HEK293 (cell line): Measurements from ENCODE around the gene TNPO3.

Experiments
- BCL11A ChIP-seq: fragments of 450-650 bp; formaldehyde crosslinking; IDR thresholded peaks from 2 replicates; pipeline ENCODE4 v1.5.1; 2016; ENCODE audit warnings: low read depth, missing biosample characterization, missing genetic modification characterization
- GLIS2 ChIP-seq: fragments of 450-650 bp; formaldehyde crosslinking; IDR thresholded peaks from 2 replicates; pipeline ENCODE4 v1.5.1; 2016; ENCODE audit warnings: missing biosample characterization, missing genetic modification characterization
- ZBTB7A ChIP-seq: fragments of 450-650 bp; formaldehyde crosslinking; IDR thresholded peaks from 2 replicates; pipeline ENCODE4 v1.5.1; 2016; ENCODE audit warnings: low read depth, missing biosample characterization, missing genetic modification characterization
- ZNF274 ChIP-seq, 2 experiments: fragments of 200-500 bp in 1 of 2; fragments of 450-650 bp in 1 of 2; sonication (Bioruptor generic) in 1 of 2; formaldehyde crosslinking in 1 of 2; IDR thresholded peaks; 2 replicates each; pipeline versions ENCODE4 v1.5.1 to v1.6.1; 2014 to 2016; ENCODE audit warnings: borderline replicate concordance in 1 of 2, inconsistent platforms in 1 of 2, low read length in 1 of 2, missing biosample characterization in 1 of 2, missing genetic modification characterization in 1 of 2
- ZNF544 ChIP-seq: fragments of 450-650 bp; formaldehyde crosslinking; IDR thresholded peaks from 2 replicates; pipeline ENCODE4 v1.5.0; 2017; ENCODE audit warnings: missing biosample characterization, missing genetic modification characterization
- ZNF785 ChIP-seq: fragments of 450-650 bp; formaldehyde crosslinking; IDR thresholded peaks from 2 replicates; pipeline ENCODE4 v1.5.1; 2016; ENCODE audit warnings: missing biosample characterization, missing genetic modification characterization
- ZNF837 ChIP-seq: fragments of 450-650 bp; formaldehyde crosslinking; IDR thresholded peaks from 2 replicates; pipeline ENCODE4 v1.5.1; 2016; ENCODE audit warnings: missing biosample characterization, missing genetic modification characterization
- ZSCAN30 ChIP-seq: fragments of 450-650 bp; IDR thresholded peaks from 2 replicates; pipeline ENCODE4 v1.5.1; 2018; ENCODE audit warnings: missing biosample characterization, mild to moderate bottlenecking, missing genetic modification characterization, moderate library complexity
- TF ChIP-seq, protein P1 (sequence below): fragments of 450-650 bp; formaldehyde crosslinking; conservative IDR thresholded peaks from 2 replicates; pipeline ENCODE4 v1.5.1; 2016; ENCODE audit warnings: low read depth, missing biosample characterization, missing genetic modification characterization
- TF ChIP-seq, protein P2 (sequence below): fragments of 450-650 bp; formaldehyde crosslinking; IDR thresholded peaks from 2 replicates; pipeline ENCODE4 v1.5.0; 2017; ENCODE audit warnings: missing biosample characterization, missing genetic modification characterization, borderline replicate concordance
- TF ChIP-seq, protein P3 (sequence below): fragments of 450-650 bp; formaldehyde crosslinking; IDR thresholded peaks from 2 replicates; pipeline ENCODE4 v1.5.1; 2016; ENCODE audit warnings: missing biosample characterization, missing genetic modification characterization
- TF ChIP-seq, protein P4 (sequence below): fragments of 450-650 bp; formaldehyde crosslinking; IDR thresholded peaks from 2 replicates; pipeline ENCODE4 v1.5.1; 2017; ENCODE audit warnings: missing biosample characterization, missing genetic modification characterization

DNA sequence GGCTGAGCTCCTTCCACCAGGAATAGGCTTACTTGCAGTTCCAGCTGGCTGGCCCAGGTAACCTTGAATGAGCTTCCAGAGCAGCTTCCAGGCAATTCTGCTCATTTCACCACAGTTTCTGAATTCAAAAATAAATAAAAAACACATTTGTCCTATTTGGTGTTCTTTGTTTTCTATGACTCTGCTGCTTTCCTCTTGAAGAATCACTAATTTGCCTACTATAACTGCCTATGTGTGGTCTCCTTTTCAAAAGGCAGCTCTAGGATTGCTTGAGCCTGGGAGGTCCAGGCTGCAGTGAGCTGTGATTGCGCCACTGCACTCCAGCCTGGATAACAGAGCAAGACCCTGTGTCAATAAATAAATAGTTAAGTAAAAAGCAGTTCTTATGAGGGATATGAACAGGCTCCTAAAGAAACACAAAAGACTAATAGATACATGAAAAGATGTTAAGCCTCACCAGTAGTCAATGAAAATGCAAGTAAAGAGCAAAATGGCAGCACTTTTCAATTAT, 19.5 kb upstream of the TNPO3 start:
- TF ChIP-seq, protein P1, sequence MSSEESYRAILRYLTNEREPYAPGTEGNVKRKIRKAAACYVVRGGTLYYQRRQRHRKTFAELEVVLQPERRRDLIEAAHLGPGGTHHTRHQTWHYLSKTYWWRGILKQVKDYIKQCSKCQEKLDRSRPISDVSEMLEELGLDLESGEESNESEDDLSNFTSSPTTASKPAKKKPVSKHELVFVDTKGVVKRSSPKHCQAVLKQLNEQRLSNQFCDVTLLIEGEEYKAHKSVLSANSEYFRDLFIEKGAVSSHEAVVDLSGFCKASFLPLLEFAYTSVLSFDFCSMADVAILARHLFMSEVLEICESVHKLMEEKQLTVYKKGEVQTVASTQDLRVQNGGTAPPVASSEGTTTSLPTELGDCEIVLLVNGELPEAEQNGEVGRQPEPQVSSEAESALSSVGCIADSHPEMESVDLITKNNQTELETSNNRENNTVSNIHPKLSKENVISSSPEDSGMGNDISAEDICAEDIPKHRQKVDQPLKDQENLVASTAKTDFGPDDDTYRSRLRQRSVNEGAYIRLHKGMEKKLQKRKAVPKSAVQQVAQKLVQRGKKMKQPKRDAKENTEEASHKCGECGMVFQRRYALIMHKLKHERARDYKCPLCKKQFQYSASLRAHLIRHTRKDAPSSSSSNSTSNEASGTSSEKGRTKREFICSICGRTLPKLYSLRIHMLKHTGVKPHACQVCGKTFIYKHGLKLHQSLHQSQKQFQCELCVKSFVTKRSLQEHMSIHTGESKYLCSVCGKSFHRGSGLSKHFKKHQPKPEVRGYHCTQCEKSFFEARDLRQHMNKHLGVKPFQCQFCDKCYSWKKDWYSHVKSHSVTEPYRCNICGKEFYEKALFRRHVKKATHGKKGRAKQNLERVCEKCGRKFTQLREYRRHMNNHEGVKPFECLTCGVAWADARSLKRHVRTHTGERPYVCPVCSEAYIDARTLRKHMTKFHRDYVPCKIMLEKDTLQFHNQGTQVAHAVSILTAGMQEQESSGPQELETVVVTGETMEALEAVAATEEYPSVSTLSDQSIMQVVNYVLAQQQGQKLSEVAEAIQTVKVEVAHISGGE (tag by site-specific recombination), result no peak
- TF ChIP-seq ZNF785 (tag by site-specific recombination) (no peak), ZNF544 (tag by site-specific recombination) (no peak), BCL11A (tag by site-specific recombination) (no peak), ZNF274 (IDR thresholded peaks at IDR 0.05; ENCODE audit: low read length) (no peak), ZNF274 (tag by site-specific recombination; IDR thresholded peaks at IDR 0.05; ENCODE audit: borderline replicate concordance) (no peak), ZBTB7A (tag by site-specific recombination) (no peak), GLIS2 (tag by site-specific recombination) (no peak), ZSCAN30 (tag by site-specific recombination) (no peak), ZNF837 (tag by site-specific recombination) (no peak)
- TF ChIP-seq, protein P2, sequence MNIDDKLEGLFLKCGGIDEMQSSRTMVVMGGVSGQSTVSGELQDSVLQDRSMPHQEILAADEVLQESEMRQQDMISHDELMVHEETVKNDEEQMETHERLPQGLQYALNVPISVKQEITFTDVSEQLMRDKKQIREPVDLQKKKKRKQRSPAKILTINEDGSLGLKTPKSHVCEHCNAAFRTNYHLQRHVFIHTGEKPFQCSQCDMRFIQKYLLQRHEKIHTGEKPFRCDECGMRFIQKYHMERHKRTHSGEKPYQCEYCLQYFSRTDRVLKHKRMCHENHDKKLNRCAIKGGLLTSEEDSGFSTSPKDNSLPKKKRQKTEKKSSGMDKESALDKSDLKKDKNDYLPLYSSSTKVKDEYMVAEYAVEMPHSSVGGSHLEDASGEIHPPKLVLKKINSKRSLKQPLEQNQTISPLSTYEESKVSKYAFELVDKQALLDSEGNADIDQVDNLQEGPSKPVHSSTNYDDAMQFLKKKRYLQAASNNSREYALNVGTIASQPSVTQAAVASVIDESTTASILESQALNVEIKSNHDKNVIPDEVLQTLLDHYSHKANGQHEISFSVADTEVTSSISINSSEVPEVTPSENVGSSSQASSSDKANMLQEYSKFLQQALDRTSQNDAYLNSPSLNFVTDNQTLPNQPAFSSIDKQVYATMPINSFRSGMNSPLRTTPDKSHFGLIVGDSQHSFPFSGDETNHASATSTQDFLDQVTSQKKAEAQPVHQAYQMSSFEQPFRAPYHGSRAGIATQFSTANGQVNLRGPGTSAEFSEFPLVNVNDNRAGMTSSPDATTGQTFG (tag by site-specific recombination), result no peak
- TF ChIP-seq, protein P3, sequence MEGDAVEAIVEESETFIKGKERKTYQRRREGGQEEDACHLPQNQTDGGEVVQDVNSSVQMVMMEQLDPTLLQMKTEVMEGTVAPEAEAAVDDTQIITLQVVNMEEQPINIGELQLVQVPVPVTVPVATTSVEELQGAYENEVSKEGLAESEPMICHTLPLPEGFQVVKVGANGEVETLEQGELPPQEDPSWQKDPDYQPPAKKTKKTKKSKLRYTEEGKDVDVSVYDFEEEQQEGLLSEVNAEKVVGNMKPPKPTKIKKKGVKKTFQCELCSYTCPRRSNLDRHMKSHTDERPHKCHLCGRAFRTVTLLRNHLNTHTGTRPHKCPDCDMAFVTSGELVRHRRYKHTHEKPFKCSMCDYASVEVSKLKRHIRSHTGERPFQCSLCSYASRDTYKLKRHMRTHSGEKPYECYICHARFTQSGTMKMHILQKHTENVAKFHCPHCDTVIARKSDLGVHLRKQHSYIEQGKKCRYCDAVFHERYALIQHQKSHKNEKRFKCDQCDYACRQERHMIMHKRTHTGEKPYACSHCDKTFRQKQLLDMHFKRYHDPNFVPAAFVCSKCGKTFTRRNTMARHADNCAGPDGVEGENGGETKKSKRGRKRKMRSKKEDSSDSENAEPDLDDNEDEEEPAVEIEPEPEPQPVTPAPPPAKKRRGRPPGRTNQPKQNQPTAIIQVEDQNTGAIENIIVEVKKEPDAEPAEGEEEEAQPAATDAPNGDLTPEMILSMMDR (tag by site-specific recombination), result no peak
- TF ChIP-seq, protein P4, sequence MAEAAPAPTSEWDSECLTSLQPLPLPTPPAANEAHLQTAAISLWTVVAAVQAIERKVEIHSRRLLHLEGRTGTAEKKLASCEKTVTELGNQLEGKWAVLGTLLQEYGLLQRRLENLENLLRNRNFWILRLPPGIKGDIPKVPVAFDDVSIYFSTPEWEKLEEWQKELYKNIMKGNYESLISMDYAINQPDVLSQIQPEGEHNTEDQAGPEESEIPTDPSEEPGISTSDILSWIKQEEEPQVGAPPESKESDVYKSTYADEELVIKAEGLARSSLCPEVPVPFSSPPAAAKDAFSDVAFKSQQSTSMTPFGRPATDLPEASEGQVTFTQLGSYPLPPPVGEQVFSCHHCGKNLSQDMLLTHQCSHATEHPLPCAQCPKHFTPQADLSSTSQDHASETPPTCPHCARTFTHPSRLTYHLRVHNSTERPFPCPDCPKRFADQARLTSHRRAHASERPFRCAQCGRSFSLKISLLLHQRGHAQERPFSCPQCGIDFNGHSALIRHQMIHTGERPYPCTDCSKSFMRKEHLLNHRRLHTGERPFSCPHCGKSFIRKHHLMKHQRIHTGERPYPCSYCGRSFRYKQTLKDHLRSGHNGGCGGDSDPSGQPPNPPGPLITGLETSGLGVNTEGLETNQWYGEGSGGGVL (tag by site-specific recombination), result no peak
